Keratinocyte (primary cell): ENCODE results near the gene RAF1. TPM values are rescaled to one million over a fixed set of nuclear protein-coding genes. Genes with fewer than 3 reads are reported as not detected.

ENCODE experiments used
- DNase-seq: peaks from one replicate; pipeline ENCODE4 v3.0.0-alpha.2; 2011; ENCODE audit warnings: low read depth, missing footprints, low spot score
- FAIRE-seq: peaks from 2 replicates; lab custom pipeline; 2011; peaks lifted over from hg19 to GRCh38; lab: Jason Lieb, UNC
- H2AFZ ChIP-seq: 2 replicates; pipeline ENCODE4 v1.6.0; 2012; ENCODE audit warnings: low read length, control low read depth, inconsistent platforms; ENCODE audit not compliant: control insufficient read depth
- H3K27ac ChIP-seq: 2 replicates; pipeline ENCODE4 v1.5.1; 2011; ENCODE audit warnings: low read length; ENCODE audit not compliant: control insufficient read depth, insufficient read depth
- H3K27me3 ChIP-seq: 3 replicates; pipeline ENCODE4 v1.6.0; 2011; ENCODE audit warnings: low read length; ENCODE audit not compliant: control insufficient read depth, insufficient read depth; ENCODE audit errors: extremely low read depth
- H3K36me3 ChIP-seq, 2 experiments: 2 replicates in 1 of 2; 3 replicates in 1 of 2; pipeline ENCODE4 v1.5.1; 2011; ENCODE audit warnings: low read length in 2 of 2, mild to moderate bottlenecking in 1 of 2; ENCODE audit not compliant: control insufficient read depth in 2 of 2, insufficient read depth in 2 of 2; ENCODE audit errors: extremely low read depth in 1 of 2
- H3K4me1 ChIP-seq: 3 replicates; pipeline ENCODE4 v1.5.1; 2011; ENCODE audit warnings: low read length; ENCODE audit not compliant: control insufficient read depth, insufficient read depth; ENCODE audit errors: extremely low read depth
- H3K4me2 ChIP-seq: 3 replicates; pipeline ENCODE4 v1.6.0; 2011; ENCODE audit warnings: low read depth, low read length; ENCODE audit not compliant: control insufficient read depth, insufficient read depth; ENCODE audit errors: extremely low read depth
- H3K4me3 ChIP-seq, 3 experiments: fragments of 200-600 bp in 1 of 3; sonication (generic) in 1 of 3; 2 replicates in 2 of 3; 3 replicates in 1 of 3; pipeline ENCODE4 v1.5.1; 2011 to 2016; ENCODE audit warnings: low read length in 3 of 3, mild to moderate bottlenecking in 3 of 3, control low read depth in 2 of 3, inconsistent platforms in 1 of 3, low read depth in 1 of 3, mixed read lengths in 1 of 3, mixed run types in 1 of 3, moderate library complexity in 1 of 3; ENCODE audit not compliant: control insufficient read depth in 2 of 3, insufficient read depth in 2 of 3; ENCODE audit errors: extremely low read depth in 1 of 3
- H3K79me2 ChIP-seq: 2 replicates; pipeline ENCODE4 v1.6.0; 2012; ENCODE audit warnings: low read length; ENCODE audit not compliant: control insufficient read depth, insufficient read depth
- H3K9ac ChIP-seq: 3 replicates; pipeline ENCODE4 v1.6.0; 2011; ENCODE audit warnings: low read length; ENCODE audit not compliant: control insufficient read depth, insufficient read depth; ENCODE audit errors: extremely low read depth
- H3K9me1 ChIP-seq: 3 replicates; pipeline ENCODE4 v1.6.0; 2011; ENCODE audit warnings: low read length; ENCODE audit not compliant: control insufficient read depth, insufficient read depth; ENCODE audit errors: extremely low read depth
- H3K9me3 ChIP-seq: 2 replicates; pipeline ENCODE4 v1.5.1; 2012; ENCODE audit warnings: low read depth, low read length; ENCODE audit not compliant: control insufficient read depth
- H4K20me1 ChIP-seq: 3 replicates; pipeline ENCODE4 v1.6.0; 2011; ENCODE audit warnings: low read length; ENCODE audit not compliant: control insufficient read depth, insufficient read depth; ENCODE audit errors: extremely low read depth
- EZH2 ChIP-seq: IDR thresholded peaks from one replicate; pipeline ENCODE4 v1.6.1; 2012; ENCODE audit warnings: inconsistent platforms, mild to moderate bottlenecking, low read length, moderate library complexity
- dilution Hi-C: fragments of 300-500 bp; cut with MboI; formaldehyde crosslinking; loops from one replicate; pipeline ENCODE4 v1.7.0; 2020; ENCODE audit warnings: low sequenced_read_pairs; ENCODE audit not compliant: extremely low pct_ligation_motif_present
- polyA plus RNA-seq, 5 experiments: library from polyadenylated mRNA; depleted of rRNA in 3 of 5; stranded (reverse) in 3 of 5; stranded (forward) in 1 of 5; unstranded in 1 of 5; fragments of >200 nt; gene quantifications; 1 replicate in 1 of 5; 2 replicates in 3 of 5; 3 replicates in 1 of 5; pipeline versions ENCODE4 v1.2.1 to v1.2.3, GENCODE V29; 2011 to 2012; ENCODE audit warnings: missing spikeins in 2 of 5, low read depth in 1 of 5, low replicate concordance in 1 of 5
- TF ChIP-seq, protein P1 (sequence below), 3 experiments: IDR thresholded peaks in 1 of 3; conservative IDR thresholded peaks in 1 of 3; optimal IDR thresholded peaks in 1 of 3; 2 replicates in 2 of 3; 3 replicates in 1 of 3; pipeline versions ENCODE3 to v1.5.1; 2011; ENCODE audit warnings: low read length in 3 of 3, mild to moderate bottlenecking in 3 of 3, moderate library complexity in 2 of 3, control low read depth in 1 of 3, inconsistent platforms in 1 of 3; ENCODE audit not compliant: insufficient read depth in 2 of 3; ENCODE audit errors: extremely low read depth in 1 of 3

The RAF1 gene
- polyA plus RNA-seq, 1 donor (not counting 4 experiments of a cell fraction or from before 2014, with no cell fraction given) = 80.1 TPM

GRCh38 chr3:12629560-12629959, 34.4 kb downstream of the RAF1 start:
- H3K4me2 ChIP-seq = no peak overlapping the region
- FAIRE-seq (no peak), DNase-seq (no peak)
- dilution Hi-C loops = no loop called here
- no peaks in the 10 kb centered on the region for H3K9me3 ChIP-seq
- H3K4me1 ChIP-seq = no peaks in the 10 kb centered on the region
- peaks cover 92% of the 10 kb centered on the region for H3K79me2 ChIP-seq
- H3K9ac ChIP-seq = no peak overlapping the region
- peaks cover 3% of the 10 kb centered on the region for H4K20me1 ChIP-seq
- H3K27ac ChIP-seq = no peak overlapping the region
- no peak overlapping the region for H2AFZ ChIP-seq
- H3K27me3 ChIP-seq = no peaks in the 10 kb centered on the region
- H3K36me3 ChIP-seq = no peaks in the 10 kb centered on the region
- no peak overlapping the region for H3K4me3 ChIP-seq
- TF ChIP-seq EZH2 = no peak
- TF ChIP-seq, protein P1, sequence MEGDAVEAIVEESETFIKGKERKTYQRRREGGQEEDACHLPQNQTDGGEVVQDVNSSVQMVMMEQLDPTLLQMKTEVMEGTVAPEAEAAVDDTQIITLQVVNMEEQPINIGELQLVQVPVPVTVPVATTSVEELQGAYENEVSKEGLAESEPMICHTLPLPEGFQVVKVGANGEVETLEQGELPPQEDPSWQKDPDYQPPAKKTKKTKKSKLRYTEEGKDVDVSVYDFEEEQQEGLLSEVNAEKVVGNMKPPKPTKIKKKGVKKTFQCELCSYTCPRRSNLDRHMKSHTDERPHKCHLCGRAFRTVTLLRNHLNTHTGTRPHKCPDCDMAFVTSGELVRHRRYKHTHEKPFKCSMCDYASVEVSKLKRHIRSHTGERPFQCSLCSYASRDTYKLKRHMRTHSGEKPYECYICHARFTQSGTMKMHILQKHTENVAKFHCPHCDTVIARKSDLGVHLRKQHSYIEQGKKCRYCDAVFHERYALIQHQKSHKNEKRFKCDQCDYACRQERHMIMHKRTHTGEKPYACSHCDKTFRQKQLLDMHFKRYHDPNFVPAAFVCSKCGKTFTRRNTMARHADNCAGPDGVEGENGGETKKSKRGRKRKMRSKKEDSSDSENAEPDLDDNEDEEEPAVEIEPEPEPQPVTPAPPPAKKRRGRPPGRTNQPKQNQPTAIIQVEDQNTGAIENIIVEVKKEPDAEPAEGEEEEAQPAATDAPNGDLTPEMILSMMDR (optimal IDR thresholded peaks at IDR 0.05 in 1 of 3, IDR thresholded peaks at IDR 0.05 in 1 of 3, conservative IDR thresholded peaks at IDR 0.05 in 1 of 3; ENCODE audit: extremely low read depth in 1 of 3, insufficient read depth in 2 of 3, low read length in 3 of 3) = no peak
- peaks cover 2% of the 10 kb centered on the region for H3K9me1 ChIP-seq

GRCh38 chr3:12628813-12629212, 35.1 kb downstream of the RAF1 start:
- DNase-seq (no peak), FAIRE-seq (no peak)
- Histone ChIP-seq H2AFZ (no peak overlapping the region), H3K36me3 (no peaks in the 10 kb centered on the region), H3K4me1 (no peaks in the 10 kb centered on the region), H3K9ac (no peak overlapping the region), H3K27me3 (no peaks in the 10 kb centered on the region), H3K9me3 (no peaks in the 10 kb centered on the region), H3K9me1 (peaks cover 2% of the 10 kb centered on the region), H3K27ac (no peak overlapping the region), H3K79me2 (peaks cover 92% of the 10 kb centered on the region), H3K4me2 (no peak overlapping the region), H4K20me1 (peaks cover 7% of the 10 kb centered on the region), H3K4me3 (no peak overlapping the region)
- TF ChIP-seq, protein P1 (optimal IDR thresholded peaks at IDR 0.05 in 1 of 3, IDR thresholded peaks at IDR 0.05 in 1 of 3, conservative IDR thresholded peaks at IDR 0.05 in 1 of 3; ENCODE audit: extremely low read depth in 1 of 3, insufficient read depth in 2 of 3, low read length in 3 of 3) = no peak
- TF ChIP-seq EZH2 = no peak
- dilution Hi-C loops = no loop called here
